ENCODE measurements around the gene NPFFR1. TPM values are rescaled to one million over a fixed set of nuclear protein-coding genes. Genes with fewer than 3 reads are reported as not detected.
"Not testable (repeated sequence)": the region's sequence is repeated elsewhere in the genome, so short reads cannot be mapped to it uniquely, and the experiment has no call there.

NPFFR1 gene
- total RNA-seq, 1 experiment from 2014 or later: not detected

- Histone ChIP-seq H4K5ac (ENCODE audit: insufficient read length, low read depth, low read length) (no peak overlapping the region), H3K27ac (ENCODE audit: insufficient read length, low read depth, low read length) (no peak overlapping the region)
These were observed 25.6 kb downstream of the NPFFR1 start for GRCh38 chr10:70258216-70258615.

GRCh38 chr10:70257816-70258215 lies 26.0 kb downstream of the NPFFR1 start:
- H3K9ac ChIP-seq (ENCODE audit: extremely low read depth, insufficient read length, low read length); H3K27me3 ChIP-seq (ENCODE audit: insufficient read depth, low read length); DNase-seq; H3K56ac ChIP-seq (ENCODE audit: insufficient read length, low read depth, low read length); H3K27ac ChIP-seq (ENCODE audit: insufficient read length, low read depth, low read length); H3K36me3 Mint-ChIP-seq (ENCODE audit: insufficient read depth in 1 of 3, low read depth in 3 of 3); H2BK120ac ChIP-seq (ENCODE audit: low read depth, low read length, poor library complexity, severe bottlenecking); H2BK20ac ChIP-seq (ENCODE audit: low read depth, low read length, poor library complexity, severe bottlenecking); H3K27ac Mint-ChIP-seq; H3K14ac ChIP-seq (ENCODE audit: insufficient read depth, low read length); H3K4me3 Mint-ChIP-seq; H3K18ac ChIP-seq (ENCODE audit: insufficient read length, low read depth, low read length); H2BK5ac ChIP-seq (ENCODE audit: insufficient read length, low read length); H4K20me1 ChIP-seq (ENCODE audit: control insufficient read depth, insufficient read depth, insufficient read length); H3K23ac ChIP-seq (ENCODE audit: insufficient read length, low read depth, low read length); H2AK5ac ChIP-seq (ENCODE audit: insufficient read length, low read length); H3K27me3 Mint-ChIP-seq (ENCODE audit: low read depth); H2BK15ac ChIP-seq (ENCODE audit: low read depth, low read length); H2AFZ ChIP-seq (ENCODE audit: low read length); H3K4ac ChIP-seq (ENCODE audit: low read depth, low read length); H3K4me1 ChIP-seq (ENCODE audit: insufficient read depth, low read length); H4K91ac ChIP-seq (ENCODE audit: insufficient read length, low read depth, low read length); H4K5ac ChIP-seq (ENCODE audit: insufficient read length, low read depth, low read length); H3K79me1 ChIP-seq (ENCODE audit: insufficient read depth, low read depth, low read length, poor library complexity, severe bottlenecking); H3T11ph ChIP-seq (ENCODE audit: low read length); H3K4me2 ChIP-seq (ENCODE audit: insufficient read depth, insufficient read length, low read length); H3K79me2 ChIP-seq (ENCODE audit: insufficient read depth, low read length); H3K23me2 ChIP-seq (ENCODE audit: insufficient read length, low read depth, low read length, poor library complexity, severe bottlenecking); H3K9me3 Mint-ChIP-seq; H3K9me3 ChIP-seq (ENCODE audit: control insufficient read depth, low read depth, low read length); H3K4me1 Mint-ChIP-seq; H2BK12ac ChIP-seq (ENCODE audit: insufficient read length, low read depth, low read length); H4K8ac ChIP-seq (replicated peaks; ENCODE audit: insufficient read length, low read depth, low read length): not testable (repeated sequence)
- WGBS (ENCODE audit: extremely low coverage, insufficient read length, low lambda C conversion rate): no CpG with 5 or more reads among the region's 8 CpGs

More at GRCh38 chr10:70258216-70258615, 25.6 kb downstream of the NPFFR1 start:
- Histone ChIP-seq H2BK5ac (ENCODE audit: insufficient read length, low read length) (no peak overlapping the region), H4K8ac (replicated peaks; ENCODE audit: insufficient read length, low read depth, low read length) (no peak overlapping the region), H4K91ac (ENCODE audit: insufficient read length, low read depth, low read length) (no peak overlapping the region), H3K4me2 (ENCODE audit: insufficient read depth, insufficient read length, low read length) (no peak overlapping the region), H3K4me1 (ENCODE audit: insufficient read depth, low read length) (no peaks in the 10 kb centered on the region), H3K4ac (ENCODE audit: low read depth, low read length) (no peak overlapping the region), H3K79me1 (ENCODE audit: insufficient read depth, low read depth, low read length, poor library complexity, severe bottlenecking) (no peaks in the 10 kb centered on the region), H2BK20ac (ENCODE audit: low read depth, low read length, poor library complexity, severe bottlenecking) (no peak overlapping the region), H2AFZ (ENCODE audit: low read length) (no peak overlapping the region), H3K18ac (ENCODE audit: insufficient read length, low read depth, low read length) (no peak overlapping the region), H2BK15ac (ENCODE audit: low read depth, low read length) (no peak overlapping the region), H2BK12ac (ENCODE audit: insufficient read length, low read depth, low read length) (no peak overlapping the region), H3T11ph (ENCODE audit: low read length) (no peak overlapping the region), H3K23me2 (ENCODE audit: insufficient read length, low read depth, low read length, poor library complexity, severe bottlenecking) (no peaks in the 10 kb centered on the region), H3K23ac (ENCODE audit: insufficient read length, low read depth, low read length) (no peak overlapping the region), H3K27me3 (ENCODE audit: insufficient read depth, low read length) (no peaks in the 10 kb centered on the region), H2BK120ac (ENCODE audit: low read depth, low read length, poor library complexity, severe bottlenecking) (no peak overlapping the region), H2AK5ac (ENCODE audit: insufficient read length, low read length) (no peak overlapping the region), H3K56ac (ENCODE audit: insufficient read length, low read depth, low read length) (no peak overlapping the region), H4K20me1 (ENCODE audit: control insufficient read depth, insufficient read depth, insufficient read length) (no peaks in the 10 kb centered on the region), H3K79me2 (ENCODE audit: insufficient read depth, low read length) (no peaks in the 10 kb centered on the region), H3K9ac (ENCODE audit: extremely low read depth, insufficient read length, low read length) (no peak overlapping the region), H3K9me3 (ENCODE audit: control insufficient read depth, low read depth, low read length) (no peaks in the 10 kb centered on the region), H3K14ac (ENCODE audit: insufficient read depth, low read length) (no peak overlapping the region)
- Mint-ChIP-seq H3K27ac (no peak overlapping the region), H3K4me3 (no peak overlapping the region), H3K36me3 (ENCODE audit: insufficient read depth in 1 of 3, low read depth in 3 of 3) (no peaks in the 10 kb centered on the region), H3K4me1 (peaks cover 6 to 9% of the 10 kb centered on the region in 2 experiments), H3K27me3 (ENCODE audit: low read depth) (peaks cover 2% of the 10 kb centered on the region), H3K9me3 (no peaks in the 10 kb centered on the region; a peak in 2 of 5 replicates)
- no peak for DNase-seq
- no CpG with 5 or more reads among the region's 1 CpG for WGBS (ENCODE audit: extremely low coverage, insufficient read length, low lambda C conversion rate)
- TF ChIP-seq, protein P1, sequence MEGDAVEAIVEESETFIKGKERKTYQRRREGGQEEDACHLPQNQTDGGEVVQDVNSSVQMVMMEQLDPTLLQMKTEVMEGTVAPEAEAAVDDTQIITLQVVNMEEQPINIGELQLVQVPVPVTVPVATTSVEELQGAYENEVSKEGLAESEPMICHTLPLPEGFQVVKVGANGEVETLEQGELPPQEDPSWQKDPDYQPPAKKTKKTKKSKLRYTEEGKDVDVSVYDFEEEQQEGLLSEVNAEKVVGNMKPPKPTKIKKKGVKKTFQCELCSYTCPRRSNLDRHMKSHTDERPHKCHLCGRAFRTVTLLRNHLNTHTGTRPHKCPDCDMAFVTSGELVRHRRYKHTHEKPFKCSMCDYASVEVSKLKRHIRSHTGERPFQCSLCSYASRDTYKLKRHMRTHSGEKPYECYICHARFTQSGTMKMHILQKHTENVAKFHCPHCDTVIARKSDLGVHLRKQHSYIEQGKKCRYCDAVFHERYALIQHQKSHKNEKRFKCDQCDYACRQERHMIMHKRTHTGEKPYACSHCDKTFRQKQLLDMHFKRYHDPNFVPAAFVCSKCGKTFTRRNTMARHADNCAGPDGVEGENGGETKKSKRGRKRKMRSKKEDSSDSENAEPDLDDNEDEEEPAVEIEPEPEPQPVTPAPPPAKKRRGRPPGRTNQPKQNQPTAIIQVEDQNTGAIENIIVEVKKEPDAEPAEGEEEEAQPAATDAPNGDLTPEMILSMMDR (conservative IDR thresholded peaks at IDR 0.05): no peak
